Ecto neural progenitor cell (in vitro differentiated cells): ENCODE measurements around the gene SKIL.

Experiments used
- DNase-seq: peaks from one replicate; pipeline ENCODE4 v3.0.0-alpha.2; 2018; ENCODE audit warnings: low spot score

The SKIL gene

GRCh38 chr3:170350515-170351413 lies 6.8 kb upstream of the SKIL start:
- DNase-seq = no peak

GRCh38 chr3:170352936-170353335 lies 4.6 kb upstream of the SKIL start:
- DNase-seq = no peak

- no peak for DNase-seq
Measured at GRCh38 chr3:170353485-170353884, 4.0 kb upstream of the SKIL start.

GRCh38 chr3:170354760-170355159 lies 2.8 kb upstream of the SKIL start:
- DNase-seq = no peak

GRCh38 chr3:170355738-170356595 lies 1.5 kb upstream of the SKIL start:
- DNase-seq = peak; percentile 52

- DNase-seq = peak; percentile 91
Measured at GRCh38 chr3:170356596-170357175, 829 bp upstream of the SKIL start.

- peak; percentile 81 for DNase-seq
Measured at GRCh38 chr3:170358042-170359010, 811 bp downstream of the SKIL start.

GRCh38 chr3:170359178-170359704 lies 1.7 kb downstream of the SKIL start:
- DNase-seq = no peak

GRCh38 chr3:170360466-170360865 lies 3.0 kb downstream of the SKIL start:
- DNase-seq = no peak

- DNase-seq = no peak
Measured at GRCh38 chr3:170360916-170361315, 3.4 kb downstream of the SKIL start.

- no peak for DNase-seq
Measured at GRCh38 chr3:170361711-170362110, 4.2 kb downstream of the SKIL start.

- DNase-seq = no peak
Measured at GRCh38 chr3:170363471-170363994, 6.0 kb downstream of the SKIL start.

- DNase-seq = no peak
Measured at GRCh38 chr3:170364965-170365364, 7.5 kb downstream of the SKIL start.

- no peak for DNase-seq
Measured at GRCh38 chr3:170367797-170368196, 10.3 kb downstream of the SKIL start.

- no peak for DNase-seq
Measured at GRCh38 chr3:170368921-170369320, 11.4 kb downstream of the SKIL start.

GRCh38 chr3:170372190-170372879 lies 14.8 kb downstream of the SKIL start:
- DNase-seq = no peak

GRCh38 chr3:170383567-170383966 lies 26.1 kb downstream of the SKIL start:
- DNase-seq = no peak

GRCh38 chr3:170386468-170386867 lies 29.0 kb downstream of the SKIL start:
- DNase-seq = no peak

- DNase-seq = no peak
Measured at GRCh38 chr3:170387950-170388349, 30.4 kb downstream of the SKIL start.

GRCh38 chr3:170391108-170391507 lies 33.6 kb downstream of the SKIL start:
- no peak for DNase-seq
